DND-41 (cell line): Measurements from ENCODE around the gene SLC38A10.

Source experiments
- CTCF ChIP-seq: IDR thresholded peaks from 2 replicates; pipeline ENCODE4 v1.5.1; 2012; ENCODE audit warnings: borderline replicate concordance, low read length, moderate library complexity, mild to moderate bottlenecking; ENCODE audit not compliant: poor library complexity, severe bottlenecking; ENCODE audit errors: extremely low read depth
- EZH2 ChIP-seq: IDR thresholded peaks from 3 replicates; pipeline ENCODE4 v1.6.1; 2012; ENCODE audit warnings: borderline replicate concordance, low read depth, mild to moderate bottlenecking, moderate library complexity, low read length, inconsistent platforms; ENCODE audit not compliant: severe bottlenecking

- TF ChIP-seq CTCF: no peak
- TF ChIP-seq EZH2: no peak
Observed at GRCh38 chr17:81249223-81250040, 45.7 kb downstream of the SLC38A10 start.
